Dermis microvascular lymphatic vessel endothelial cell (primary cell): ENCODE data around the gene APPBP2. TPM values are rescaled to one million over a fixed set of nuclear protein-coding genes. Genes with fewer than 3 reads are reported as not detected.
"Not testable (repeated sequence)": the region's sequence is repeated elsewhere in the genome, so short reads cannot be mapped to it uniquely, and the experiment has no call there.

Source experiments
- DNase-seq, 2 donors: peaks; one replicate each; pipeline versions ENCODE4 v3.0.0 to v3.0.0-alpha.2; 2010; ENCODE audit warnings: low read depth in 2 of 2
- total RNA-seq: library from RNA; depleted of rRNA; stranded (reverse); fragments of >200 nt; gene quantifications from 2 replicates; pipeline ENCODE4 v1.2.1, GENCODE V29; 2014

Gene APPBP2
- total RNA-seq, 1 donor from 2014 or later = 29.7 TPM

GRCh38 chr17:60534613-60535157 is 8.6 kb upstream of the APPBP2 start:
- DNase-seq = no peak

GRCh38 chr17:60534010-60534555 is 8.0 kb upstream of the APPBP2 start:
- no peak for DNase-seq

- no peak for DNase-seq
These were observed 3.8 kb upstream of the APPBP2 start for GRCh38 chr17:60529806-60530205.

- no peak for DNase-seq
These were observed 2.8 kb upstream of the APPBP2 start for GRCh38 chr17:60528828-60529227.

GRCh38 chr17:60527701-60528100 is 1.7 kb upstream of the APPBP2 start:
- DNase-seq = no peak

GRCh38 chr17:60526726-60527125 is 684 bp upstream of the APPBP2 start:
- peak in 1 of 2 donors; percentile 24 for DNase-seq

- peak in 1 of 2 donors; percentile 34 for DNase-seq
These were observed 736 bp downstream of the APPBP2 start for GRCh38 chr17:60525328-60525684.

- DNase-seq = peak in 1 of 2 donors; percentile 23
These were observed 1.3 kb downstream of the APPBP2 start for GRCh38 chr17:60524463-60525327.

GRCh38 chr17:60523822-60524221 is 2.2 kb downstream of the APPBP2 start:
- DNase-seq = no peak

GRCh38 chr17:60522889-60523626 is 3.0 kb downstream of the APPBP2 start:
- DNase-seq = no peak

GRCh38 chr17:60519795-60520194 is 6.2 kb downstream of the APPBP2 start:
- no peak for DNase-seq

GRCh38 chr17:60515683-60516082 is 10.4 kb downstream of the APPBP2 start:
- DNase-seq = not testable (repeated sequence)

- not testable (repeated sequence) for DNase-seq
These were observed 10.8 kb downstream of the APPBP2 start for GRCh38 chr17:60515199-60515598.

- DNase-seq = no peak
These were observed 11.5 kb downstream of the APPBP2 start for GRCh38 chr17:60514500-60514899.

- DNase-seq = no peak
These were observed 12.0 kb downstream of the APPBP2 start for GRCh38 chr17:60514053-60514452.

GRCh38 chr17:60513014-60513413 is 13.0 kb downstream of the APPBP2 start:
- DNase-seq = no peak

- DNase-seq = no peak
These were observed 15.3 kb downstream of the APPBP2 start for GRCh38 chr17:60510723-60511122.

- no peak for DNase-seq
These were observed 16.0 kb downstream of the APPBP2 start for GRCh38 chr17:60510031-60510430.

- no peak for DNase-seq
These were observed 17.6 kb downstream of the APPBP2 start for GRCh38 chr17:60508384-60508980.

- DNase-seq = peak in 1 of 2 donors; percentile 42
These were observed 19.7 kb downstream of the APPBP2 start for GRCh38 chr17:60506312-60506711.

- DNase-seq = no peak
These were observed 23.9 kb downstream of the APPBP2 start for GRCh38 chr17:60502145-60502544.

GRCh38 chr17:60501589-60501988 is 24.5 kb downstream of the APPBP2 start:
- DNase-seq = no peak
